WTC11 (cell line): ENCODE data around the gene LRRC8D.

Experiments
- ATF1 ChIP-seq: sonication (generic); formaldehyde crosslinking; IDR thresholded peaks from 2 replicates; pipeline ENCODE4 v1.8.1; 2023; ENCODE audit warnings: mild to moderate bottlenecking, moderate library complexity, missing genetic modification reagents
- TF ChIP-seq, protein P1 (sequence below): fragments of 200-600 bp; IDR thresholded peaks from 2 replicates; pipeline ENCODE4 v1.8.0; 2022; ENCODE audit warnings: antibody characterized with exemption
- TF ChIP-seq, protein P2 (sequence below): sonication (generic); formaldehyde crosslinking; IDR thresholded peaks from 2 replicates; pipeline ENCODE4 v1.8.0; 2023; ENCODE audit warnings: missing genetic modification reagents

- TF ChIP-seq, protein P1, sequence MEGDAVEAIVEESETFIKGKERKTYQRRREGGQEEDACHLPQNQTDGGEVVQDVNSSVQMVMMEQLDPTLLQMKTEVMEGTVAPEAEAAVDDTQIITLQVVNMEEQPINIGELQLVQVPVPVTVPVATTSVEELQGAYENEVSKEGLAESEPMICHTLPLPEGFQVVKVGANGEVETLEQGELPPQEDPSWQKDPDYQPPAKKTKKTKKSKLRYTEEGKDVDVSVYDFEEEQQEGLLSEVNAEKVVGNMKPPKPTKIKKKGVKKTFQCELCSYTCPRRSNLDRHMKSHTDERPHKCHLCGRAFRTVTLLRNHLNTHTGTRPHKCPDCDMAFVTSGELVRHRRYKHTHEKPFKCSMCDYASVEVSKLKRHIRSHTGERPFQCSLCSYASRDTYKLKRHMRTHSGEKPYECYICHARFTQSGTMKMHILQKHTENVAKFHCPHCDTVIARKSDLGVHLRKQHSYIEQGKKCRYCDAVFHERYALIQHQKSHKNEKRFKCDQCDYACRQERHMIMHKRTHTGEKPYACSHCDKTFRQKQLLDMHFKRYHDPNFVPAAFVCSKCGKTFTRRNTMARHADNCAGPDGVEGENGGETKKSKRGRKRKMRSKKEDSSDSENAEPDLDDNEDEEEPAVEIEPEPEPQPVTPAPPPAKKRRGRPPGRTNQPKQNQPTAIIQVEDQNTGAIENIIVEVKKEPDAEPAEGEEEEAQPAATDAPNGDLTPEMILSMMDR = no peak
- TF ChIP-seq, protein P2, sequence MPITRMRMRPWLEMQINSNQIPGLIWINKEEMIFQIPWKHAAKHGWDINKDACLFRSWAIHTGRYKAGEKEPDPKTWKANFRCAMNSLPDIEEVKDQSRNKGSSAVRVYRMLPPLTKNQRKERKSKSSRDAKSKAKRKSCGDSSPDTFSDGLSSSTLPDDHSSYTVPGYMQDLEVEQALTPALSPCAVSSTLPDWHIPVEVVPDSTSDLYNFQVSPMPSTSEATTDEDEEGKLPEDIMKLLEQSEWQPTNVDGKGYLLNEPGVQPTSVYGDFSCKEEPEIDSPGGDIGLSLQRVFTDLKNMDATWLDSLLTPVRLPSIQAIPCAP (CRISPR knock-in tag) = no peak
- TF ChIP-seq ATF1 (CRISPR knock-in tag) = no peak
Observed at GRCh38 chr1:89810302-89810701, 10.5 kb upstream of the LRRC8D start.
